ENCODE data around the gene TC2N. TPM values are rescaled to one million over a fixed set of nuclear protein-coding genes. Genes with fewer than 3 reads are reported as not detected.

The TC2N gene
- total and polyA plus RNA-seq, 2 of the 4 experiments (the other 2 are of a cell fraction), result 0.03 to 0.18 TPM

DNA sequence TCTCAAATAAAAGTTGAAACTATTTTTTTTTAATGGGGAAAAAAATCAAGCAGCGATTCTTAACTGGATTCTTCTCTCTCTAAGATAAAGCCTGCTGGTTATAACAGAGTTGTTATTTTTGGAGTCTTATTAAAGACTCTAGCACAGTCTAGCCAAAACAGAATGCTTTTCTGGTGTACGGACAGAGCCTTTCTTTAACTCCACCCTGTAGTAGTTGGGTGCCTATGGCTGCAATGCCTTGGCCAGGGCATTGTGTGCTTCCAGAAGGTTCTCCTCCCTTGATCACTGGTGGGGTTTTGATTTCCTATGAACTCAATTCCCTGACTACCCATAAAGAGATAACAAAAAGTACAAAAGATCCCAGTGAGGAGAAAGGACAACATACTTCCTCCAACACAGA is 35.7 kb upstream of the TC2N start:
- DNase-seq, result no peak
- no peak overlapping the region for H4K91ac ChIP-seq (ENCODE audit: insufficient read depth, low read depth, low read length)
- no peak overlapping the region for H3K14ac ChIP-seq (replicated peaks; ENCODE audit: low read depth, low read length)
- no peak overlapping the region for H2AK5ac ChIP-seq (ENCODE audit: low read depth, low read length)
- no peak overlapping the region for H3K4ac ChIP-seq (ENCODE audit: low read depth, low read length)
- H4K20me1 ChIP-seq (ENCODE audit: insufficient read depth, low read length), result peaks cover 42% of the 10 kb centered on the region; the same call in 1 of the 2 replicates
- H2AFZ ChIP-seq (replicated peaks; ENCODE audit: low read length, poor library complexity), result no peak overlapping the region
- BruUV-seq (replicated peaks), result no TSS peak
- POLR2A ChIA-PET (ENCODE audit: unreplicated experiment), result no interaction called here
- no CpG with 5 or more reads among the region's 2 CpGs for WGBS, 2 experiments (ENCODE audit: extremely low coverage in 2 of 2, insufficient read length in 1 of 2)
- H2BK15ac ChIP-seq (ENCODE audit: low read depth, low read length), result no peak overlapping the region
- intact Hi-C loops (cut with micrococcal nuclease) (no loop called here), dilution Hi-C loops (cut with HindIII; ENCODE audit: low sequenced_read_pairs, unreplicated experiment) (no loop called here), in situ Hi-C loops (cut with MboI; ENCODE audit: low sequenced_read_pairs) (no loop called here)
- no peaks in the 10 kb centered on the region; the same call in 1 of the 2 replicates for H3K9me3 ChIP-seq (ENCODE audit: control insufficient read depth, insufficient read depth, low read length)
- H2BK5ac ChIP-seq (ENCODE audit: low read depth, low read length, poor library complexity, severe bottlenecking), result no peak overlapping the region
- H3K23ac ChIP-seq (ENCODE audit: low read depth, low read length), result no peak overlapping the region
- peaks cover 1% of the 10 kb centered on the region; the same call in 1 of the 2 replicates for H3K4me1 ChIP-seq (ENCODE audit: control insufficient read depth, insufficient read depth, low read length)
- no peak overlapping the region for H2AK9ac ChIP-seq (replicated peaks; ENCODE audit: low read depth, low read length, poor library complexity)
- no peak overlapping the region for H3K9ac ChIP-seq (ENCODE audit: low read depth, low read length)
- no peak overlapping the region for H3K27ac ChIP-seq (ENCODE audit: insufficient read depth, low read length)
- TF ChIP-seq BHLHE40 (IDR thresholded peaks at IDR 0.05; ENCODE audit: low read depth, low read length) (no peak), MAZ (IDR thresholded peaks at IDR 0.05; ENCODE audit: borderline replicate concordance, low read depth, low read length) (no peak), RFX5 (IDR thresholded peaks at IDR 0.05; ENCODE audit: low read depth, low read length) (no peak), CHD1 (IDR thresholded peaks at IDR 0.05; ENCODE audit: low read depth, low read length) (no peak), NFE2L2 (IDR thresholded peaks at IDR 0.05; ENCODE audit: low read depth, low read length) (no peak), FOS (IDR thresholded peaks at IDR 0.05; ENCODE audit: low read depth, low read length) (no peak), ELK1 (IDR thresholded peaks at IDR 0.05; ENCODE audit: borderline replicate concordance, low read depth, low read length) (no peak), SMC3 (IDR thresholded peaks at IDR 0.05; ENCODE audit: low read depth, low read length) (no peak), POLR2A (IDR thresholded peaks at IDR 0.05; ENCODE audit: low read depth, low read length) (no peak), RCOR1 (IDR thresholded peaks at IDR 0.05; ENCODE audit: insufficient replicate concordance, low read length) (no peak), RAD21 (IDR thresholded peaks at IDR 0.05; ENCODE audit: low read length) (no peak)
- TF ChIP-seq, protein P1, sequence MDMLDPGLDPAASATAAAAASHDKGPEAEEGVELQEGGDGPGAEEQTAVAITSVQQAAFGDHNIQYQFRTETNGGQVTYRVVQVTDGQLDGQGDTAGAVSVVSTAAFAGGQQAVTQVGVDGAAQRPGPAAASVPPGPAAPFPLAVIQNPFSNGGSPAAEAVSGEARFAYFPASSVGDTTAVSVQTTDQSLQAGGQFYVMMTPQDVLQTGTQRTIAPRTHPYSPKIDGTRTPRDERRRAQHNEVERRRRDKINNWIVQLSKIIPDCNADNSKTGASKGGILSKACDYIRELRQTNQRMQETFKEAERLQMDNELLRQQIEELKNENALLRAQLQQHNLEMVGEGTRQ (IDR thresholded peaks at IDR 0.05; ENCODE audit: low read depth, low read length), result no peak
- no peak for ATAC-seq (ENCODE audit: low read depth)
- H4K5ac ChIP-seq (ENCODE audit: low read depth, low read length), result no peak overlapping the region
- H3K9me1 ChIP-seq (ENCODE audit: insufficient read depth, low read length), result peaks cover 19% of the 10 kb centered on the region; the same call in 1 of the 2 replicates
- H3K56ac ChIP-seq (ENCODE audit: extremely low read depth, insufficient read depth, low read length), result no peak overlapping the region
- no peaks in the 10 kb centered on the region for H3K27me3 ChIP-seq (ENCODE audit: control insufficient read depth, insufficient read depth, low read length)
- no peak overlapping the region for H2BK20ac ChIP-seq (ENCODE audit: low read depth, low read length)
- H3K18ac ChIP-seq (ENCODE audit: low read depth, low read length), result no peak overlapping the region
- no peak overlapping the region for H3K4me3 ChIP-seq (ENCODE audit: insufficient read depth, low read depth, low read length)
- H3K4me2 ChIP-seq (ENCODE audit: low read depth, low read length), result no peak overlapping the region
- H3K79me1 ChIP-seq (ENCODE audit: low read depth in 1 of 2, low read length in 2 of 2), result peaks cover 8 to 49% of the 10 kb centered on the region in 2 experiments
- no peak overlapping the region for H4K8ac ChIP-seq (ENCODE audit: low read depth in 2 of 2, low read length in 2 of 2)
- CTCF ChIA-PET, result no interaction called here
- H2BK120ac ChIP-seq (ENCODE audit: low read depth, low read length), result no peak overlapping the region
- H3K36me3 ChIP-seq (ENCODE audit: control insufficient read depth, insufficient read depth, low read length), result peaks cover 9% of the 10 kb centered on the region; the same call in 1 of the 2 replicates
